ENCODE results near the gene CEP72. TPM values are rescaled to one million over a fixed set of nuclear protein-coding genes. Genes with fewer than 3 reads are reported as not detected.

CEP72 gene
- 2.8 and 7.5 TPM in 2 replicates for total RNA-seq

GRCh38 chr5:611731-612486, at the start of gene CEP72:
Gene CEP72 (plus strand): TSS chr5:612340. CDS start chr5:612362, 22 bp downstream.

GRCh38 chr5:693271-694041, 81.3 kb downstream of the CEP72 start, which contains the start of gene TPPP:
Gene TPPP (minus strand): TSS chr5:693352. CDS start chr5:678060, 15,292 bp downstream.

Other genes with a start within 250 kb of the CEP72 start
- 21.2 and 24.0 TPM in 2 replicates for gene EXOC3, start 169.2 kb upstream of the CEP72 start, total RNA-seq
- gene SLC9A3, start 87.9 kb upstream of the CEP72 start, total RNA-seq: 2.9 and 3.4 TPM in 2 replicates
- gene TPPP, start 81.0 kb downstream of the CEP72 start, total RNA-seq: 0.65 and 1.1 TPM in 2 replicates
- gene ZDHHC11B, start 172.4 kb downstream of the CEP72 start, total RNA-seq: not detected in 2 replicates
- 0.16 and 0.25 TPM in 2 replicates for gene ZDHHC11, start 238.6 kb downstream of the CEP72 start, total RNA-seq